Left renal pelvis (tissue), 4 donors: ENCODE data around the gene MOB2. TPM values are rescaled to one million over a fixed set of nuclear protein-coding genes. Genes with fewer than 3 reads are reported as not detected.

ENCODE experiments used
- DNase-seq, 4 donors: peaks; one replicate each; pipeline ENCODE4 v3.0.0-alpha.2; 2013; ENCODE audit warnings: low read depth in 4 of 4, low spot score in 3 of 4
- polyA plus RNA-seq, 4 donors: library from polyadenylated mRNA; unstranded; fragments of 120-200 nt; gene quantifications; one replicate each; pipeline ENCODE4 v1.2.1, GENCODE V29; 2013; ENCODE audit not compliant: insufficient read length in 4 of 4

MOB2 gene
- polyA plus RNA-seq, 4 donors = 25.1 to 34.2 (median 29.0) TPM

DNA sequence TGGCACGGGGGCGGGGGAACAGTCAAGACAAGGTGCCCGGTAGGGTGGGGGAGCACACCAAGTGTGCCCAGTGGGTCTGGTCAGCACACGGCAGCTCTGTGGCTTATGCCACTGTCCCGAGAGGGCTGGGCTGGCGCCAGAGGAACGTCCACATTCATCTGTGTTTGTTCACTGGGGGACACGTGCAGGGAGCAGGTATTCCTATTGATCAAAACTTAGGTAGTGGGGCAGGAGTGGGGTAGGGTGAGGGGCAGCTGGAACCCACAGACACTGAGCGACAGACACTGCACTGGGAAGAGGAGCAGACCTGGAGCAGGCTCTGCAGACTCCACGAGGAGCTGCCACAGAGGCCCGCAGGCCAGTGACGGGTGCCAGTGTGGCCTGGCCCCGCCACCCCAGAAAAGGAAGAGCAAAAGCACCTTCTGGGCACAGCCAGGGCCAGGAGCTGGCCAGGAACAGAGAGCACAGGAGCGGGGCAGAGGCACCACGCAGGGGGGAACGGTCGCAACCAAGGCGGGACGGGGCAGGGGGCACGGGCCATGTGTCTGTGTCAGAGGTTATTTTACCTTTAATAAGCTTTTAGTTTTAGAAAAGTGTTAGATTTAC is 2.1 kb upstream of the MOB2 start:
- no peak for DNase-seq

DNA sequence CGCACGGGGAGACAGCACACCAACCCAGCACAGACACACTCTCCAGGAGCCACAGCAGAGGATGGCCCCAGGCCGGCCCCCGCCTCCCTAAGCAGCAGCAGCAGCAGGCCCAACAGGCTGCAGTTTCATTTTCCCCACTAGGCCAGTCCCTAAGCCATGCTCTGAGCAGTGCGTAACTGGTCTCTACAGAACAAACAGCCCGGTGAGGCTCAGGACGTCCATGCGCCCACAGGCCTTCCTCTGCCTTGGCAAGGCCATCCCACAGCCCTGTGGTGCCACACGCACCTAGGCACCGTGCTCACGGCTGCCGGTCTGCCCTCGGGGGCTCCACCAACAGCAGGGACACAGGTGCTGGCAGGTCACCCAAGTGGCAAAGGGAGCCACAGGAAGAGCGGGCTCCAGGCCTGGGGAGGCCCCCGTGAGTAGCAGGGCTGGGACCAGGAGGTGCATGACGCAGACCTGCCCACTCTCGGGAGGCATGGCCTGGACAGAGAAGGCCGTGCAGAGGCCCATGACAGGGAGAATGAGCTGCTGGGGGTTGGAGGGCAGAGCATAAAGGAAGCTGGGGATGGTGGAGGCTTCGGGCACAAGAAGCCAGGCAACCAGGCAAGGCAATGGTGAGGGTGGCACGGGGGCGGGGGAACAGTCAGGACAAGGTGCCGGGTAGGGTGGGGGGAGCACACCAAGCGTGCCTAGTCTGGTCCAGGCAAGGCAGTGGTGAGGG is 1.4 kb upstream of the MOB2 start:
- DNase-seq = no peak

DNA sequence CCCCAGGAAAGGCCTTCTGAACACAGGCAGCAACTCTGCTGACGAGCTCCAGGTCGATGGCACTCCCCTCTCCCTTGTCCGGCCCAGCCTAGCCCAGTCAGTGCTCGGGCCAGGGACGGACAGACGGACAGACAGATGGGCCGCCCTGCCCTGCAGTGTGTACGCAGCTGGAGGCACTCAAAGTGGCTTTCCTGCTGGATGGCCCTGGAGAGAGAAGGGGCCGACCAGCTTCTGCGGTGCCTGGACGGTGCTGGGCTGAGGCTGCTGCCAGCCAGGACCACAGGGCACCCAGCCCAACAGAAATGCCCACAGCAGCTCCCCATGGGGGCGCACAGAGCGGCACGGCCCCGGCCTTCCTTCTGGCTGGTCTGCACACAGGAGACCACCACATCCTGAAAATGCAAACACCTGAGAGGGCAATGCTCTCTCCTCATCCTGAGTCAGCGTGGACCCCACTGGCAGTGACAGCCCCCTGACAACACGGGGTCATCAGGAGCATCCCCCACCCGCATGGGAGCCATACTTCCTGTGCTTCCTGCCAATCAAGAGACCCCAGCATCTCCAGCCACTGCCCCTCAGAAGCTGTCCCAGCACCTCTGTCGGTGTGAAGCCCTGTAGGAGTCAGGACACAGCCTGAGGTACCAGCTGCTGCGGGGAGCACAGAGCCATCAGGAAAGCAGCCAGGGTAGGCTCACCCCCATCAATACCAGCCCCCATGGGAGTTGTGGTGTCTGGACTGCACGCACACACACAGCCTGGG is 692 bp upstream of the MOB2 start:
- DNase-seq = no peak

DNA sequence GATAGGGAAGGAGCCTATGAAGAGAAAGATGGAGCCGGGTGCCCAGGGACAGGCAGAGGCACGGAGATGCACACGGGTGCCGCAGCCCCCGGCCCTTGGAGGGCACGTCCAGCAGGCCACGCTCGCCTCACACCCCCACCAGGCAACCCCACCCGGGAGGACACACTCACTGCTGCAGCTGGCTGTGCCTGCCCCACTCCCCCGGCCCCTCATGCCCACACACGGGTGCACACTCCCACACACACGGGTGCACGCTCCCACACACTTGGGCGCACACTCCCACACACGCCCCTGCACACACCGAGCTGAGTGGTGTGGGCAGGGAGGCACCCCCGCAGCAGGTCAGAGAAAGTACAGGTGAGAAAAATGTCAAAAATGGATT is 1.1 kb downstream of the MOB2 start:
- DNase-seq = no peak

DNA sequence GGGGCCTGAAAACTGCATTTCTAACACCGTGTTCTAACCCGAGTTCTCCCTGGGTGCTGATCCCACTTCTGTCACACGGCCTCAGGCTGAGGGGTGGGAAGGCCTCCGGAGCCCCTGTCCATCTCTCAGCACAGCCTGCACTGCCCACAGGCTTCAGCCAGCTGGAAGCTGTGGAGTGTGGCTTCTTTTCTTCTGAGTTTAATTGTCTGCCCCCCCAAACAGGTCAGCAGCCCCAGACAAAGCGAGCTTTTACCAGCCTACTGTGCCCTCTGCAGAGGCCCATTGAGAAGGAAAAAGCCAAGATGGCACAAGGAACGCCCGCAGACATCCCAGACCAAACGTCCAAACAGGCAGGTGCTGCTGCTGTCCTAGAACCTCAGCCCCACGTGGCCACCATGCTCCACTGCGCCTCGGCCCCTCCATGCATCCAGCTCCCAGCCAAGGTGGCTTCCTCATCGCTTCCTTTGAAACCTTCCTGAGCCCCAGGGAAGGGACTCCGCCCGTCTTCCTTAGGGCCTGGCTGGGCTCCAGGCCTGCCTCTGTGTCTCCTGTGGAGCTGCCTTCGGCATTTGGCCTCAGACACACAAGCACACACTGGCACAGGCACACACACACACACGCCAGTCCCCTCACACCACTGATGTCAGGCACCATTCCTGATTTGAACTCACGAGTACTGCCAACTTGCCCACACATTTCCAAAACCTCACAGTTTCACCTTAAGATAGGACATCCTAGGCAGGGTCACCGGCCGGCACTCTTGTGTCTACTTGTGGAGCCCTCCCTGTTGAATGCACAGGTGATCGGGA is 1.7 kb downstream of the MOB2 start:
- no peak for DNase-seq

DNA sequence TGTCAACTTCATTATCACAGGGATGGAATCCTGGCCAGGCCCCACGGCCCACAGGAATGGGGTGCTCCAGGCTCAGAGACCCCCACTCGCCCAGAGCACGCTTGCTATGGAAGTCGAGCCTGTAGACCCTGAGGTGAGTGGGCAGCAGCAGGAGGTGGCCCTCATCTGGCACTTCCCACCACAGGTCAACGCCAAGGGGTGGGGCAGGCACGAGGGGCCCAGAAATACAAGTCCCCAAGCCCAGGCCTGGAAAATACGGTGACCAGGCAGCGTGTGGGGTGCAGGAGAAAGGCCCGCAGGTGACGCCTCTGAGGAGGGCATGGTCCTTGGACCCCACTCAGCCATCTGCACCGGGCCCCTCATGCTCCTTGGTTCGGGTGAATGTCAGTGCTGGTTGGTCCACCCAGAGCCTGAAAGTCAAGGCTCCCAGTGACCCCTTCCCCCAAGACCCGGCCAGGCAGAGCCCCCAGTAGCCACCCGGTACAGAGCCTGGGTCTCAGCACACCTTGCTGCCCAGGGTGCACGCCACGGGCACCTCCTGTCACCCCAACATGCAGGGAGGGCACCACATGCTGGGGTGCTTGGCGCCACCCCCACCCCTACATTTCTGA is 2.4 kb downstream of the MOB2 start:
- no peak for DNase-seq

DNA sequence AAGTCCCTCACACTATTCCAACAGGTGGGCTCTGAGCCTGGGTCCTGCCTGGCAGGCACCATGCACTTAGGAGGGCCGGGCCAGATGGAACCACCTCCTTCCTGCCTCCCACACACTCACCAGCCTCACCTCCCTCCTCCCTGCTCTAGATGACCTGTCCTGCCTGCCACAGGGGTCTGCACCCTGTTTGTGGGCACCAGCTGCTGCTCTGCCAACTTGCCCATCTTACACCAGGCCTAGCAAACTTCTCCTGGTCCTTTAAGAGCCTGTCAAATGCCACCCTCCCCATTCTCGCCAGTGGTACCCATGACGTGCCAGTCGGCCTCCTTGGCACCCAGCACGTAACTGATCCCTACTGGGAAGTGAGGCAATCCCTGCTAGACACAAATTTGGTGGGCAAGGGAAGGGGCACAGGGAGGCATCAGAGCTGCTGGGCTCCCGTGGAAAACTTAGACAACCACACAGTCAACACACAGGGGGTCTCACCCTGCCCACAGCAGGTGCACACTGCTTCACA is 3.1 kb downstream of the MOB2 start:
- no peak for DNase-seq

DNA sequence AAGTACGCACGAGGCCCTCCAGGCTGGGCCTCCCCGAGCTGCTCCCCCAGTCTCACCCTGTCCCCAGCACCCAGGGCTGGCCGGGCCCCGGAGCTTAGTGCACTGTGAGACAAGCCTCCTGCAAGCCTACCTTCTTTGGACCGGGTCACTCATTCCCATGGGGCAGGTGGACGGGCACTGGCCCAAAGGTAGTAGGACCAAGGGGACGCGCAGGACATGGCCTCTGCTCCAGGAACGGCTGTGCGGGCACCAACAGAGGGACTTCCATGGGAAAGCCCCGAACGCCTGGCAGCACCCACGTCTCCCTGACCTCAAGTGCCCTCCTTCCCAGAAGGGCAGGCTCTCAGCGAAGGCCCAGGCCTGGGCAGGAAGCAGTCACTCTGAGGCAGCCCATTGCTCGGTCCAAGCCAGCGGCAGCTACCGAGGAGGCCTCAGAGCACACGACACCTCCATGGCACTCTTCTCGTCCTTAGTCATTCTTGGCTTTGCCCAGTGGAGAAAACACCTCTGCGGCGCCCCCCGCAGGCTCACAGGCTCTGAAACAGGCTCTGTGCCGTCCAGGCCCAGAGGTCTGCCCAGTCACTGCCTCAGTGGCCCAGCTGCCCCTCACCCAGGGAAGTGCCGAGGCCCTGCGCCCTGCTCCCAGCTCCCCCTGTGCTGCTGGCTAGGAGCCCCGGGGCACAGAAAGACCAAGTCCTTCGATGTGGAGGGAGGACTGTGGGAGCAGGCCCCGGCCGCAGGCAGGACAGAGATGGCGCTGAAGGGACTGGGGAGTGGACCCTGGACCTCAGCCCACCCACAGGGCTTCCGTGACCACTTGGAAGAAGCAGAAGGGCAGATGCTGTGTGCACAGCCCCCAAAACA is 3.8 kb downstream of the MOB2 start:
- DNase-seq = no peak

DNA sequence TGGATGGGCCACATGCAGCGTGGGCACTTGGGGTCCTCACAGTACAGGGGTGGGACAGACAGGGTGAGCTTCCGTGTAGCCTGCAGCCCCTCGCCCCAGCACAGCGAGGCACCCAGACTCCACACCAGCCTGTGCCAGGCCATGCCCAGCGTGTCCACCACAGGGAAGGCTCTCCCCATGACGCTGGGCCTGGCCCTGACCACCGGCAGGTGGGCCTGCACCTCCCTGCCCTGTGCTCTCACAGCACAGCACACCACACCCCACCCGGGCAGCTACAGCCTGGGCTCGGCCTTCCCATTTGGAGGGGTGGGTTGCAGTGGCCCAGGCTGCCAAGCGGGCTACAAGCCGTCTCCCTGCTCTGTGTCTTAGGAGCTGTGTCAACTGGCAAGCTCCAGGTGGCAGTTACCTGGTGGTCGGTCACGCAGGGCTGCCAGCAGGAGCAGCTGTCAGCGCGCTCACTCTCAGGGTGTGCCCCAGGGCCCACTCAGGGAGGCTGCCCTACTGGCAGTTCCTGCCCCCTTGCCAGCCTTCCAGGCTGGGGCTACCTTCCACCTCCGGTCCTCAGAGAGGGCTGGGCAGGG is 4.6 kb downstream of the MOB2 start:
- DNase-seq = no peak

DNA sequence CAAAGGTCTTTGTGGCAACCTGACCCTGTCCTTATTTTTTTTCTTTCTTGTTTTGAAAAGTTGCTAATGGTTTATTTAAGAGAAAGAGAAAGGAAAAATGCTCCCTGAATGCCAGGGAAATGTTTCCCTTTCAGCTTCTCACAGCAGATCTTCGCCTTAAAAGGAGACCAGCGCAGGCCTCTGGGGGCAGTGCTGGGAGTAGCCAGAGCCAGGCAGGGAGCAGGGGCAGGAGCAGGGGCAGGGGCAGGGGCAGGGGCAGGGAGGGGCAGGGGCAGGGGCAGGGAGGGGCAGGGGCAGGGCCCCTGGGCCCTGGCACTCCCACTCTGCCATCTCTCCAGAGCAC is 5.1 kb downstream of the MOB2 start:
- no peak for DNase-seq

DNA sequence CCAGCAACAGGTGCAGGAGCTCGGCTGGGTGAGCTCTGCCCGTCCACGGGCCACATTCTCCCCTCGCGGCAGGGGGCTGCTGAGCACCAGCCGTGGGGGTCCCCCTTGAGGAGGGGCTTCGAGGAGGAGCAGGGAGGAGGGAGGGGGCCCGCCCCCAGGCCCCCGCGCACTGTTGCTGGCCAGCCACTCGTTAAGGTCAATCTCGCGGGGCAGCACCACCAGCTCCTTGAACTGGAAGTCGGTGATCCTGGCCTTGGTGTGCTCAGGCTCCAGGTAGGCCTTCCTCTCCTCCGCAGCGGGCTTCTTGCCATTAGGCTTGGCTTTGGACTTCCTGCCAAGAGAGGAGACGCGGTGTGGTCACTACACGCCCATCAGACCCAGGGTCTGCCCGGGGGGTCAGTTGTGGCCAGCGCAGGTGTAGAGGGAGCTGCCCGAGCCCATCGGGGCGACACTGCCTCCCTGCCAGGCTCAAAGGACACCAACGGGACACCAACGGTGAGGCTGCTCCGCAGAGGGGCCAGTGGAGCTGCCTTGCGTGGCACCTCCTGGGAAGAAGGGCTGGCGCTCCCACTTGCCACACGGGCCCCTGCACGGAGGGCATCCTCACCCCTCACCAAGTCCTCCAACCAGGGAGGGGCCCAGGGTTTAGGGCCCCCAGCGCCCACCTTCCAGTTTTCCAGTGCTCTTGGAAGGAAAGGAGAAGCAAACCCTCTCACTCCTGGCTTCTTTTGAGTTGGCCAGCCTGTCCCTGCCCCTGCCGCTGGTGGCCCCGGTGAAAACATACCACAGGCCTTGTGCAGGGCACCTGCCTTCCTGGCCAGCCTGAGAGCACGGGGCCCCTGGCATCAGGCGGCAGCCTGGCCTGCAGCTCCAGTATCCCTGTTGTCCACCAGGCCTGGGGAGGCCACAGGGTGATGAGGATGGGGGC is 5.8 kb downstream of the MOB2 start:
- DNase-seq = no peak

DNA sequence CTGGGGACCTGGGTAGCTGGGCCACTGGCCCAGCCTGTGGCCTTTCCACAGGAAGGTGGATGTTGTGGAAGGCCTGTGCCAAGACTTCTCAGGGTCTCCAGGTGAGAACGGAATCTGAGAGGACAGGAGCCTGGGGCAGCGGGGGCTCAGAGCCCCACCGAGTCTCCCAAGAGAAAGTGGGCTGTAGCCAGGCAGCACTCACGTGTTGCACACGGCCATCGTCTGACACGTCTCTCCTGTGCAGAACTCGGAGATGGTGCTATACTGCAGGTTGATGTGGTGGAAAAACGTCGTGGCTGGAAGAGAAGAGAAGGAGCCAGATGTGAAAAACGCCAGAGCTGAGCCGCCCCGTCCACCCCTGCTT is 6.4 kb downstream of the MOB2 start:
- DNase-seq = no peak

DNA sequence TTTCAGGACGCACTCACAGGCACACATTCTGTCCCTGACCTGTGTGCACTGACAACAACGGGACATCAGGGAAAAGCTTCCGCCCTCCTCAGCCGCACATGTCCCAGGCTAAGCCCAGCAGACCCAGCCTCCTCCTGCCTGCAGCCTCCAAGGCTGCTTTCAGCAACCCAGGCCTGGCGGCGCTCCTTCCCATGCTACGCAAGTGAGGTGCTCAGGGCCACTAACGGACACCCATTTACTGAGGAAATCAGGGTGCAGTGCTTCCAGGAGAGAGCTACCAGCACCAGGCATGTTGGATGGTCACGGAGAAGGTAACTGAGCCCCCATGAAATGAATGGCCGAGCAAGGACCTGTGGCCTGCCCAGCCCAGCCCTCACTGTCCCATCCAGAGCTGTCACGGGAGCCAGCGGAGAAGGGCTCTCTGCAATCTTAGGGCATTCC is 6.9 kb downstream of the MOB2 start:
- no peak for DNase-seq

DNA sequence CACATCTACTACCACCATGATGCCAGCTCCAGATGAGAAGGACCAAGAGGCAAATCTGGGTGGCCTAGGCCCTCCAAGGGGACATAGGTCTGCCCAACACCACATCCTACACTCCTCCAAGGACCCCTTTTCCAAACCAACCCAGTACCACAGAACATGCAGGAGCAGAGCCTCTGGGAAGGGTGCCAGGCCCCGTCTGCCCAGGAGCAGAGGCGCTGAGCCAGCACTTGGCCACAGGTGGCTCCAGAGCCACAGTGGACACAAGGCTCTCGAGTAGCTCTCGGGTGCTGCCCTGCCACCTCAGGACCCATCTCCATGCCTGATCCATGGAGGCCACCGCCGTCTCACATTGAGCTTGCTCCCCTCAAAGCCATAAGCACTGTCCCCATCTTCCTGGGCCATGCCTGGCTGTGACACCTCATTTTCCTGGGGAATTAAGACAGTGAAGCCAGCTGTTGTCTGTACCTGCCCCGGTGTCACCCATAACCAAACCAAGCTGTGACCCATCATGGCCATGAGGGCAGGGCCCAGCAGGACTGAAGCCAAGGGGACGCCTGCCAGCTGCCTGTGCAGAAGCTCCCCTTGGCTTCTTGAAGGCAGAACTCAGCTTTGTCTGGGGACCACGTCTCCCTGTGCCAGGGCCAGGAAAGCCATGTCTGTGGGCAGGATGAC is 7.4 kb downstream of the MOB2 start:
- no peak for DNase-seq

DNA sequence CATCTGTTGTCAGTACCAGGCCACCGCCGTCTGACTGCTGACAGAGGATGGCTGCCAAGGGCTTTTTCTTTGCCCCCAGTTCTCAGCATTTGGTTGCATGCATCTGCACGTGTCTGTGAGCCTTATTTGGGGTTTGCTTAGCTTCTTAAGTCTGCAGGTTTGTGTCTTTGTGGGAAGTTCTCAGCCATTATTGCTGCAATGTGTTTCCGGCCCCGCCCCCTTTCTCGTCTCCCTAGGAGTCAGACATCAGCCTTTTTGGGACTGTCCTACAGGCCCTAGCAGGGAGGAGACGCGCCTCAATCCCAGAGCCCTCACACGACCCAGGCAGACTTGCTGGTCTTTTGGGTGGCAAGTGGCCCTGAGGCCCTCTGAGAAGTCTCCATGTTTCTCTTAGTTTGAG is 8.0 kb downstream of the MOB2 start:
- no peak for DNase-seq

DNA sequence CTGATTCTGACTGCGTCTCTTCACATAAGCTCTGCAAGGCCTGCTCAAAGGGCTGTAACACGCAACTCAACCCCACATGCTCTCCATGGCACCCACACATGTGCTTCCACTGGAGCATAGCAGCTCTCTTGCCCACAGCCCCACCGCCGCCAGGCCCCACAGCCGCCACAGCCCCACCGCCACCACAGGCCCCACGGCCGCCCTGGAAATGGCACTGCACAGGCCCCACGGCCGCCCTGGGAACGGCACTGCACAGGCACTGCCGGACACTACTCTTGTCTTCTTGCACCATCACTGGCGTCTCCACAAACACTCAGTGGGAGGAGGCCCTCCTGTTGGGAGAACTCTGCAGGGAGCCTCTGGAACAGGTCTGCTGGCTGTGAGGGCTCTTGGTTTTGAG is 8.6 kb downstream of the MOB2 start:
- DNase-seq = no peak

DNA sequence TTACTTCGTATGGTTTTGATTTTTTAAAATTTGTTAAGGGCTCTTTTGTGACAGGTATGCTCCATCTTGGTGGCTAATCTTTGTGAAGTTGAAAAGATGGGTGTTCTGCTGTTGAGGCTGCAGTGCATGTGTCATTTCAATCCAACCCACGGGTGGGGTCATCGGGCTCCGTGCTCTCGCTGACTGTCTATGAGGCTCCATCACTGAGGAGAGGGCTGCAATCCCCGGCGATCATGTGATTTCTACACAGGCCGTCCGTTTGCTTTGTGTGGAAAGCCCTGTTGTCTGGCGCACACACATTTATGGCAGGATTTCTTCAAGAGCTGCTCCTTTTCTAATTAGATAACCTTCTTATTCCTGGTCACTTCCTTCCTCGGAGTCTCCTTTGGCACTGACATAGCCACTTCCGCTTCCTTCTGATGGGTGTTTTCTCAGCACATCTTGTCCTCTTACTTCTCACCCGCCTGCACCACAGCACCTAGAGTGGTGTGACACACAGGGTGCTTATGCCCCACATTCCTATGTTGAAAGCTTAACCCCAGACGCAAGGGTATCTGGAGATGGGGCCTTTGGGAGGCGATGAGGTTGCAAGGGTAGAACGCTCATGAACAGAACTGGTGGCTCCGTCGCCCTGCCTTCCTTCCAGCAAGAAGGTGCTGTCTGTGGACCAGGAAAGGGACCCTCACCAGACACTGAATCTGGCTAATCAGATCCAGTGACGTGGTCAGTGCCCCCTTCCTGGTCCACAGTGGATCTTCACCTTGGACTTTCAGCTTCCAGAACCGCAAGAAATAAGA is 9.4 kb downstream of the MOB2 start:
- DNase-seq = no peak
